HG03439 (cell line): ENCODE measurements around the gene GRK4.
"Not testable (repeated sequence)": the region's sequence is repeated elsewhere in the genome, so short reads cannot be mapped to it uniquely, and the experiment has no call there.

ENCODE experiments used
- ATAC-seq: cut with Tn5 transposase; IDR thresholded peaks from one replicate; pipeline ENCODE4 v1.9.1; 2021; ENCODE audit warnings: mild to moderate bottlenecking, moderate library complexity; ENCODE audit not compliant: unreplicated experiment

The GRK4 gene

DNA sequence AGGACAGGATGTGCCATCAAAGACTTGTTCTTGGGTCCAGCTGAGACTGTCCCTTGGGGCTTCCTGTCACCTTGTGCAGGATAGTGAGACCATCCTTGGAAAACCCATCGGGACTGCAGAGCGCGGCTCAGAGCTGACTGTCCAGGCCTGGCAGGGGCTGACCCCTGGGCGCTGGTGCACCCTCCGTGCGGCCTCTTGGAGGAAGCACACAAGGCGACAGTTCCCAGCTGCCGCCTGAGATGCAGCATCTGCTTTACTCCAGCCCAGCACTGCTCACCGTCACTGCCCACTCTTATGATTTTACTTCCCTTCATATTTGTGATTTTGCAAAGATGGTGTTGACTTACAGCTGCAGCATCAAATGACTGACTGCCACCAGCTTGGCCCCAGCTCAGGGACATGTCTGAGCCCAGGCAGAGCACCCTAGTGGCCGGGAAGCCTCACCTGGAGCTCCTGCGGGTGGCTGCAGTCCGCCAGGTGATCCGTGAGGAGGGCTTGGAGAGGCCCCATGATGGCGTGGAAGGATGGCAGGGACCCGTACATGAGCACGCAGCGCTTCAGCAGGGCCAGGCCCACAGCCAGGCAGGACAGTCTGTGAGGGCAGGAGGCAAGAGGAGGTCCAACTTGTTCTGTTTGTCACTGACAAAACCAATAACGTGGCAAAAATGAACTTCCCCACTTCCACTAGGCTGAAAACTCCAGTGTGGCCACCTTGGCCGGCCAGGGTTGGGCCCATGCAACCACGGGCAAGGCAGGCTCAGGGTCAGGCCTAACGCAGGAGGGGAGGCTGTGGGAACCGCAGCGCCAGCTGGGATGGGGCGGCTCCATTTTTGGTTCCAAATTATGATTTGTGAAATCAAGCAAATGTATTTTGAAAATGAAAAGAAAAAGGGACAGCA is 22.0 kb upstream of the GRK4 start:
- ATAC-seq, result no peak

GRCh38 chr4:2942037-2942531 is 21.3 kb upstream of the GRK4 start:
- no peak for ATAC-seq

- ATAC-seq, result no peak
Observed at GRCh38 chr4:2942532-2943363, 20.6 kb upstream of the GRK4 start.

GRCh38 chr4:2943364-2944090 is 19.8 kb upstream of the GRK4 start:
- ATAC-seq, result no peak

DNA sequence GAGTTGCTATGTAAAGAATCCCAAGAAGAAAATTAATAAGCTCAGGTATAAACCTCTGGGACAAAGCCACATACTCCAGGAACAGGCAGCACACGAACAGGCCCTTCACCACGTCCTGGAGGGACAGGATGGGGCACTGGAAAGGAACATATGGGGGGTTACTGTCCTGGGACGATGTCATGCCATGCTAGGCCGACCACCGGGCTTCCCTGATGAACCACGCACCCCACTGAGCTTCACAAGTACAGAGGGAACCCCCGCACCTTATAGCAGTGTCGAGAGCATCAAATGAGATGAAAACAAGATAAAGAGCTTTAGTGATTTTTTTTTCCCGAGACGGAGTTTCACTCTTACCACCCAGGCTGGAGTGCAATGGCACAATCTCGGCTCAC is 19.3 kb upstream of the GRK4 start:
- ATAC-seq, result no peak

GRCh38 chr4:2944586-2945526 is 18.5 kb upstream of the GRK4 start:
- ATAC-seq, result no peak

GRCh38 chr4:2945619-2946604 is 17.5 kb upstream of the GRK4 start:
- ATAC-seq, result not testable (repeated sequence)

DNA sequence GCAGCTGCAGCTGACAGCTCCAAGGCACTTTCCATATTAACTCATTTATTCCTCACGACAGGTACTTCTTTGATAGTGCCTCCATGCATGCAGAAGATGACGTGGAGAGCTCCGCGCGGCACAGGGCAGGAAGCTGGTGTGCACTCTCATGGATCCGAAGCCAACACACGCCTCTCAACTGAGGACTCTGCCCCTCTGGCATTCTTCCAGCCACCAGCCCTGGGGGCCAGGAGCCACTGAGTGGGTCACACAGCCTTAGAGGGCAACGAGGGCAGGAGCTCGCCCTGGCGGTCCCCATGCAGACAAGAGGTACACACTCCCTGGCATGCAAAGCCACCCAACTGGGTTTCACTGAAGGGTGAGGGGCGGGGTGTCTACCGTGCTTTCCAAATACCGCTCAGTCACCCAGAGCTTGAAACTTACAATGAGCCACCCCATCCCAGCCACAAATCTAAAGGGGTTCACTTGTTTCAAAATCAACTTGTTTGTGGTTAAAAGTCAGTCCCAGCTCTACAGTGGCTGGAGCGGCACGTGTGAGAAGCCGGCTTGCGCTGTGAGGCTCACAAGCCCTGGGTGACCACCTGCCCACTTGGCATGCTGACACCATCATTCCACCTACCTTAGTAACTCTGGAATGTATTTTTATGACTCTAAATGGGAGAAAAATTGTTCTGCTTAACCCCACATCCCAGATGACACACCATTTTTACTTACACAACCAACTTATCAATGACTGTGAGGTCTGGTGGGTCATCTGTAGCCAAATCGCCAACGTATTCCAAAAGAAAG is 16.4 kb upstream of the GRK4 start:
- ATAC-seq, result no peak

DNA sequence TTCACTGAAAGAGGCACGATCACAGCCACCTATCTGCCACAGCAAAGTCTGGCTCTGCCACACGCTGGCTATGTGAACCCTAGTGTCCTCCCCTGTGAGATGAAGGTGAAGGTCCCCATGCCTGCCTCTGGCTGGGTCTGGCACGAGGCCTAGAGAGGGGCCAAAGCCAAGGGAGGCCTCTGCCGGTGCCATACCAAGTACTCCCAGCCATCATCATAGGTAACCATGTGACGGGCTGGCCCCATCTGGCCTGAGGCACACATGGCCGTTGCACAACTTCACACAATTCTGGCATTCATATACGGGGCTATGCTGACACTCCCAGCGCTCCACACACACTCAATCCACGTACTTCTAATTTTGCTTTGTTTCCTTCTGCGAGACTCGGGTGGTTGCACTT is 15.4 kb upstream of the GRK4 start:
- no peak for ATAC-seq

- ATAC-seq, result no peak
Observed at GRCh38 chr4:2948895-2949781, 14.2 kb upstream of the GRK4 start.

- ATAC-seq, result no peak
Observed at GRCh38 chr4:2949782-2950125, 13.6 kb upstream of the GRK4 start.

- ATAC-seq, result no peak
Observed at GRCh38 chr4:2950221-2950989, 13.0 kb upstream of the GRK4 start.

- ATAC-seq, result no peak
Observed at GRCh38 chr4:2953496-2953895, 9.9 kb upstream of the GRK4 start.

DNA sequence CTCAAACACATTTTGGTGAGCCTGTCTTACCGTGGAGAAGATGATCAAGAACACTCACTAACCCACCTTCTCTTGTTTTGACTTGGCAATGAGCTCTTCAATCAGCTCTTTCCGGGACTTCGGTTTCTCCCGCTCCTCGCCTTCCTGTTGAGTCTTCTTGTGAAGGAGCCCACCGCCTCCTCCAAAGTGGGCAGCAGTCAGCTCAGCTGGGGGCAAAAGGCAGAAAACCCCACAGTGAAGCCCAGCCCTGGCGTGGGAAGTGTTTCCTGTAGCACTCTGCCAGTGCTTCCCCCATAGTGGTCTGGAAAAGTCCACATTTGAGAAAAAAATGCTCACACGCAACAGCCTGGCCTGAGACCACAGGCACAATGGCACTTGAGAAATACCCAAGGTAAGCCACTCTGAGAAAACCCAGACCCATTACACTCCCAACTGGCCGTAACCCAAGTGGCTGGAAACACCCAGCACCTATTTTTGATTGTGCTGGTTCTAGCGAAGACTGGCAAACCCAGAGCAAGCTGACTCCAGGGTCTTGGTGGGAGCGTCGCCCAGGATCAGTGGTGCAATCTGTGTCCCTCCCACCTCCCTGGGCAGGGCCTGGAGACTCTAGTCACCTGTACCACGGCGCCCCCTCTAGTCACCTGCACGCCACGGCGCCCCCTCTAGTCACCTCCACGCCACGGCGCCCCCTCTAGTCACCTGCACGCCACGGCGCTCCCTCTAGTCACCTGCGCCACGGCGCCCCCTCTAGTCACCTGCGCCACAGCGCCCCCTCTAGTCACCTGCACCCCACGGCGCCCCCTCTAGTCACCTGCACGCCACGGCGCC is 8.8 kb upstream of the GRK4 start:
- peak; percentile 57 for ATAC-seq

- not testable (repeated sequence) for ATAC-seq
Observed at GRCh38 chr4:2955186-2956044, 8.0 kb upstream of the GRK4 start.
